Nucleus accumbens (tissue), 56 donors: ENCODE results near the gene UBE2S.
"Not testable (repeated sequence)": the region's sequence is repeated elsewhere in the genome, so short reads cannot be mapped to it uniquely, and the experiment has no call there.

Source experiments
- DNase-seq, 56 donors: peaks; one replicate each; lab custom pipeline; 2025; lab: John Stamatoyannopoulos, UW

The UBE2S gene

GRCh38 chr19:55407550-55407799, at the start of gene UBE2S:
TSS of gene UBE2S (minus strand) at chr19:55407788. CDS start at chr19:55407589, 199 bp downstream.
- DNase-seq: not testable (repeated sequence)

DNA sequence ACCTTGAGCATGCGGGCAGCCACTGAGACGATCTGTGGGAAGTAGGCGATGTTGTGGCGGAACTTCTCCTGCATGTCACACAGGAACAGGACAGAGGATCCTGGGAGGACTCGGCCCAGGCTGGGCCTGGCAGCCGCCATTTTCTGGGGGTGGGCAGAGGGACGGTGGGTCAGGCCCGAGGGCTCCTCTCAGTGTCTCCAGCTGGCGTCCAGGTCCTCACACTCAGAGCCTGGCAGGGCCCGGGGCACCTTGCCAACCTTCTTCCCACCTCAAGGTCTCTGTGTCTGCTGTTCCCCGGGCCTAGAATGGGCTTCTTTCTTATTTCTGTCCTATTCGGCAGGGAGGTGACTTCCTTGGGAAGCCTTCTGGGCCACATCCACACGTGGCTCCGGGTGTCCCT, 48.8 kb upstream of the UBE2S start:
- DNase-seq: no peak

DNA sequence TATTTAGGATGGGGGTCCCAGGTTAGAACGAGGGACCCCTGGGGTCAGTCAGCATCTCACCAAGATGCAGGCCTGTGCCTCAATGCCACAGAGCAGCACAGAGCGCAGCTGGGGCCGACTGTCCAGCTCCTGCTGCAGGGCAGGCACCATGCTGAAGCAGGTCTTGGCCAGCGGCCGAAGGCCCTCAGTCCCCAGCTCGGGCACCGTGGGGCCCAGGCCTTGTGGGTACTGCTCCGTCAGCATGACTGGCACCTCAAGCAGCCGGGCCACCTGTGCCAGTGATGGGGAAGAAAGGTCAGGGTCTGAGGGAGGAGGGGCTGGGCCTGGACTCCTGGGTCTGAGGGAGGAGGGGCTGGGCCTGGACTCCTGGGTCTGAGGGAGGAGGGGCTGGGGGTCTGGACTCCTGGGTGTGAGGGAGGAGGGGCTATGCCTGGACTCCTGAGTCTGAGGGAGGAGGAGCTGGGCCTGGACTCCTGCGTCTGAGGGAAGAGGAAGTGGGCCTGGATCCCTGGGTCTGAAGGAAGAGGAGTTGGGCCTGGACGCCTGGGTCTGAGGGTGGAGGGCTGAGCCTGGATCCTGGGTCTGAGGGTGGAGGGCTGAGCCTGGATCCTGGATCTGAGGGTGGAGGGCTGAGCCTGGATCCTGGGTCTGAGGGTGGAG, 48.1 kb upstream of the UBE2S start:
- DNase-seq: no peak

DNA sequence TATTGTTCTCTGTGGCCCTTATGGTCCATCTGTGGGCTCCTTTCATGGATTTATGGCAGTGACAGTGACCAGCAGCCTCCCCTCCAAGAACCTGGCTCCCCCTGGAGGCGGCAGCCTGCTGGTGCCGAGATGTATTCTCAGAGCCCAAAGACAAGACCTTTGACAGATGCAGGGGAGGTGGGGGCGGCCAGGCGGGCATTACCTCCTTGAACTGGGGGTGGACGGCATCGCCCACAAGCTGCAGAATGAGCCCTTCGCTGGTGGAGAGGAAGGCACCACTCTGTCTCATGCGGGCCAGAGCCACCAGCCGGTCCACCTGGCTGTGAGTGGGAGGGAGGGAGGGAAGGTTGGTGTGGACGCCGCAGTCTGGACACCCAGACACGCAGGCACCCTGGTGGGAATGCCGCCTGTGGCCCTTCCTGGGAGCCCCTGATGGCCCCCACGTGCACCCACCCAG, 47.2 kb upstream of the UBE2S start:
- peak in 47 of 56 donors; percentile 10 to 76 (median 38) for DNase-seq

GRCh38 chr19:55453511-55454260, 46.1 kb upstream of the UBE2S start:
- no peak for DNase-seq

- peak; percentile 47 to 98 (median 94) for DNase-seq
Measured at GRCh38 chr19:55452749-55453346, 45.3 kb upstream of the UBE2S start.

- peak in 48 of 56 donors; percentile 13 to 84 (median 54) for DNase-seq
Measured at GRCh38 chr19:55451965-55452748, 44.6 kb upstream of the UBE2S start.

GRCh38 chr19:55451163-55451964, 43.8 kb upstream of the UBE2S start:
- DNase-seq: peak in 2 of 56 donors; percentile 33 to 58

- DNase-seq: peak in 13 of 56 donors; percentile 11 to 63 (median 31)
Measured at GRCh38 chr19:55449469-55449868, 41.9 kb upstream of the UBE2S start.

DNA sequence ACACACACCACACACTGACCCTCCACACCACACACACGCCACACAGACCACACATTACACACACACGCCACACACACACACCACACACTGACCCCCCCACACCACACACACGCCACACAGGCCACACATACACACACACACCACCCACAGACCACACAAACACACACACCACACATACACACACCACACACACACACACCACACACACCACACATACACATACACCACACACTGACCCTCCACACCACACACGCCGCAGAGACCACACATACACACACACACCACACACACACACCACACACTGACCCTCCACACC, 40.5 kb upstream of the UBE2S start:
- not testable (repeated sequence) for DNase-seq

DNA sequence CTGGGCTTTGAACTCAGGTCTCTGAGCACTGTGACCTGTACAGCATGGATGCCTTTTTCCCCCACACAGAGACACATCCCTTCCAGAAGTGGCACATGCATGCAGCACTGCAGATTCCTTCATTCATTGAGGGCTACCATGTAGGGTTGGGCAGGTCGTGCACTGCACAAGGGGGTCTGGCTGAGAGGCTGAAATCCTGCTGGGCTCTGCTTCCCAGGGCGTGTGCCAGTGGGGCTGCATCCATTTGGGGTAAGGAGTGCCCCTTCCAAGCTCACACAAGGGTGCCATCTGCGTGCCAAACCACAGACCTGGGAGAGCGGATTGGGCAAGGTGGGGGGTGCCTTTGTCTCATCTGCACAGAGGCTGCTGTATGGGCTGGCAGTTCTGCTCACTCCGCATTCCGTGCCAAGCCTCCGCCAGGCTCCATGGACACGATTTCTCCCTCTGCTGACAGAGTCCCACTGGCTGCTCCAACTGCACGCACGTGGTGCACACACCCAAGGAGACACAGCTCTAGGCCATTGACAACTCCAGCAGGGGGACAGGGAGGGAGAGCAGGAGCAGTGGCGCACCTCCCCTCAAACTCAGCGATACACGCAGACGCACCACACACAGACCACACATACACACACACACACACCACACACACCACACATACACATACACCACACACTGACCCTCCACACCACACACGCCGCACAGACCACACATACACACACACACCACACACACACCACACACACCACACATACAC, 40.0 kb upstream of the UBE2S start:
- peak in 48 of 56 donors; percentile 17 to 79 (median 58) for DNase-seq

DNA sequence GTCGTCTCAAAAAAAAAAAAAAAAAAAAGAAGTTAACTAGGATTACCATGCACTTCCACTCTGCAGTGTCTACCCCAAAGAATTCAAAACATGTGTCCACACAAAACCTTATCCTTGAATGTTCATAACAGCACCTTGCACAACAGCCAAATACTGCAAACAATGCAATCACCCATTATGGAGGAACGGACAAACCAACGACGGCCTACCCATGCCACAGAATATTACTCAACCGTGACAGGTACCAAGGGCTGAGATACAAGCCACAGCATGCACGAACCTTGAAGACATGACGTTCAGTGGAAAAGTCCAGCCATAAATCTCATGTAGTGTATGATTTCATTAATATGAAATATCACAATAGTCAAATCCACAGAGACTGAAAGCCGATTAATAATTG, 38.5 kb upstream of the UBE2S start:
- DNase-seq: no peak

GRCh38 chr19:55444646-55445045, 37.1 kb upstream of the UBE2S start:
- peak in 4 of 56 donors; percentile 8 to 31 (median 19) for DNase-seq

- no peak for DNase-seq
Measured at GRCh38 chr19:55443824-55444480, 36.4 kb upstream of the UBE2S start.

GRCh38 chr19:55443045-55443823, 35.6 kb upstream of the UBE2S start, which contains the start of gene SHISA7:
TSS of gene SHISA7 (minus strand) at chr19:55443300. CDS start at chr19:55442863, 437 bp downstream.
- peak in 41 of 56 donors; percentile 9 to 77 (median 52) for DNase-seq

GRCh38 chr19:55442372-55442961, 34.9 kb upstream of the UBE2S start:
- peak in 16 of 56 donors; percentile 13 to 46 (median 26) for DNase-seq

DNA sequence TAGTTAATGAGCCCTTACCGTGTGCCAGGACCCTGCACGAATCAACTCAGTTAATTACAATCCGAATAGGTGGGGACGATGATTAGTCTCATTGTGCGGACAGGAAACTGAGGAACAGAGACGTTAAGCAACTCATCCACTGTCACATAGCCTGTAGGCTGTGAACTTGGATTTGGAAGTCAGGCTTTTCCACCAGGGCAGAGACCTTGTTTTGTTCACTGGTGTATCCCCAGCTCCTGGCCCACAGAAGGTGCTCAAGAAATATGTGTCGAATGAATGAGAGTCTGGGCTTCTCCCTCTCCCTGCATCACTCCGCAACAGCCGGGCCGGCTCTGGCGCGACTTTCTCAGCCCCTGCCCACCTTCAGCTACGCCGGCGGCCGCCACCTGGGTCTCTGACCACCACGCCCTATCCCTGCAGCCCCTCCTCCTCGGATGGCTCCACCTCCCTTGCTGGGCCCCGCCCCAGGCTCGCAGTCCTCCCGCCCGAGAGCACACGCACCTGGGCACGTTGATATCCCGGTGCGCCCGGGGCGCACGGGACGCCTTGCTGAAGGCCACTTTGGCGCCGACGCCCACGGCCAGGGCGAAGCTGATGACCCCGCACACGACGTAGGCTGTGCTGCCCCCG, 34.2 kb upstream of the UBE2S start:
- peak in 11 of 56 donors; percentile 10 to 50 (median 30) for DNase-seq
